Right lobe of liver (tissue), 4 donors: ENCODE measurements around the gene B4GAT1.

ENCODE experiments used
- CTCF ChIP-seq, 4 donors: fragments of 200-600 bp in 3 of 4; fragments of 450-650 bp in 1 of 4; IDR thresholded peaks; one replicate each; pipeline versions ENCODE4 v1.5.1 to v1.8.0; 2016 to 2022; ENCODE audit warnings: antibody characterized with exemption in 4 of 4, mild to moderate bottlenecking in 2 of 4
- POLR2A ChIP-seq: fragments of 450-650 bp; IDR thresholded peaks from one replicate; pipeline ENCODE4 v1.6.1; 2017; ENCODE audit warnings: antibody characterized with exemption, mild to moderate bottlenecking
- donor health status: DM: no; HTN: no; CAD: no.
- donor health status: DM: no; HTN: no; CAD: no.
- donor health status: DM: no; HTN: yes; CAD: no.

DNA sequence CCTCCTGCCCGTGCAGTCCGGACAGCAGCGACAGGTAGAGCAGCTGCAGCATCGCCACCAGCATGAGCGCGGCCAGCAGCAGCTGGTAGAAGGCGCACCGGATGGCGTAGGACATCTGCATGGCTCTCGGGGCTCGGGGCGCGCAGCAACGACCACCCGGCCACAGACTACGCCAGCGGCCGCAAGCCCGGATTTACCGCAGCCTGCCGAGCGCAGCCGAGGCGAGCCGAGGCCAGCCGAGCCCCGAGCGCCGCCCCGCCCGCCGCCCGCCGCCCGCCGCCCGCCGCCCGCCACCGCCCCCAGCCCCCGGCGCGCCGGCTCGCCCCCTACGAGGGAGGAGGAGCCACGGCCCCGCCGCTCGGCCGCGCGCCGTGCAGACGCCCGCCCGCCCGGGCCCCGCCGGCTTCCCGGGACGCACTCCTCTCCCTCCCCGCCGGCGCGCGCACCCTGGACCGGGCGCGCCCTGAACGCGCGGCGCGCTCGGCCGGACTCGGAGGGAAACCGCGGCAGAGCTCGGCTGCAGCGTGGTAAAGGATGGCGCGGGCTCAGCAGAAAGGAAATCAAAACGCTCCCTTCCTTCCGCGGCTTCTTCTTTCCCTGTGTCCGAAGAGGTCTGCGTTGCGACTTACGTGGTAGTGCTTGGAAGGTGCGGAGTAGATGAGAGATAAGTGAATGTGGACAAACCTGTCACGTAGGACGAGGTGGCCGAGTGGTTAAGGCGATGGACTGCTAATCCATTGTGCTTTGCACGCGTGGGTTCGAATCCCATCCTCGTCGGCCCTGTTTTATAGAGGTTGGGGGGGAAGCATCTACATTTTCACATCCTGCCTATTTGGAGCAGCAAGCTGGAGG is at the start of gene B4GAT1:
- no peak for TF ChIP-seq CTCF (IDR thresholded peaks at IDR 0.05)
- TF ChIP-seq POLR2A, result peak; percentile 33
